ENCODE data around the gene MAPKAPK3. TPM values are rescaled to one million over a fixed set of nuclear protein-coding genes. Genes with fewer than 3 reads are reported as not detected.
A peak's percentile ranks its signal among the peaks of the same experiment; 100 is the strongest.

The MAPKAPK3 gene
- total RNA-seq, 1 donor from 2014 or later: 37.0 TPM

GRCh38 chr3:50652709-50653108 is 35.8 kb downstream of the MAPKAPK3 start:
- Mint-ChIP-seq H3K4me3 (no peak overlapping the region), H3K9me3 (no peaks in the 10 kb centered on the region), H3K36me3 (ENCODE audit: low read depth) (no peaks in the 10 kb centered on the region), H3K27ac (ENCODE audit: unreplicated experiment) (no peak overlapping the region), H3K4me1 (peaks cover 10% of the 10 kb centered on the region), H3K27me3 (ENCODE audit: low read depth) (no peaks in the 10 kb centered on the region)
- no peak for DNase-seq (ENCODE audit: low read depth, low spot score)
- TF ChIP-seq, protein P1, sequence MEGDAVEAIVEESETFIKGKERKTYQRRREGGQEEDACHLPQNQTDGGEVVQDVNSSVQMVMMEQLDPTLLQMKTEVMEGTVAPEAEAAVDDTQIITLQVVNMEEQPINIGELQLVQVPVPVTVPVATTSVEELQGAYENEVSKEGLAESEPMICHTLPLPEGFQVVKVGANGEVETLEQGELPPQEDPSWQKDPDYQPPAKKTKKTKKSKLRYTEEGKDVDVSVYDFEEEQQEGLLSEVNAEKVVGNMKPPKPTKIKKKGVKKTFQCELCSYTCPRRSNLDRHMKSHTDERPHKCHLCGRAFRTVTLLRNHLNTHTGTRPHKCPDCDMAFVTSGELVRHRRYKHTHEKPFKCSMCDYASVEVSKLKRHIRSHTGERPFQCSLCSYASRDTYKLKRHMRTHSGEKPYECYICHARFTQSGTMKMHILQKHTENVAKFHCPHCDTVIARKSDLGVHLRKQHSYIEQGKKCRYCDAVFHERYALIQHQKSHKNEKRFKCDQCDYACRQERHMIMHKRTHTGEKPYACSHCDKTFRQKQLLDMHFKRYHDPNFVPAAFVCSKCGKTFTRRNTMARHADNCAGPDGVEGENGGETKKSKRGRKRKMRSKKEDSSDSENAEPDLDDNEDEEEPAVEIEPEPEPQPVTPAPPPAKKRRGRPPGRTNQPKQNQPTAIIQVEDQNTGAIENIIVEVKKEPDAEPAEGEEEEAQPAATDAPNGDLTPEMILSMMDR (conservative IDR thresholded peaks at IDR 0.05): peak; percentile 46

DNA sequence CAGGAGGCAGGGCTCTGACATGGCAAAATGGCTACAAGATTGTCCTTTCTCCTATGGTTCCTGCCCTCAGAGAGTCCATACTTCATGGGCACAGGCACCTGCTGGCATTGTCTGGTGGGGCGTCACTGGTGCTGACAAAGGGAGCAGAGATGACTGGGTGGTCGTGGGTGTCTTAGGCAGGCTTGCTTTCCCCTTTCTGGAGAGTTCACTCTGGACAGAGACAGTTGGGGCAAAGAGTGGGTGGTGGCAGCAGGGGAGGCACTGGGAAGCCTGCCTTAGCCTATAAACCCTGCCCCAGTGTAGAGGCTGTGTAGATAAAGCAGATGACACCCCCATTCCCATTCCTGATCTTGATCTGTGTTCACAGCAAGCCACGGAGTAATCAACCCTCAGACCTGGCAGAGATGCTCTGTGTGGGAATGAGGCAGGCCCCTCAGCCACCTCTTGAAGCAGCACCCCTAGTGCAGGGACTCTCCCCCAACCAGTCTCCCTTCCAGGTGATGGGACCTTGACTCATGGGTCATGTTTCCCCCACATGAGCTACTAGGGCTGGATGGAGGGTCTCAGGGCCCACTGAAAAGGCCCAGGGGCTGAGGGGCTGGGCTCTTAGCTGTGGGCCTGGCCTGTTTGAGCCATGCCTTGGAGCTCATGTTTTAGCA is 37.1 kb downstream of the MAPKAPK3 start:
- no peak for DNase-seq (ENCODE audit: low read depth, low spot score)
- Mint-ChIP-seq H3K4me1 (peaks cover 4% of the 10 kb centered on the region), H3K9me3 (no peaks in the 10 kb centered on the region), H3K27ac (ENCODE audit: unreplicated experiment) (no peak overlapping the region), H3K4me3 (no peak overlapping the region), H3K36me3 (ENCODE audit: low read depth) (no peaks in the 10 kb centered on the region), H3K27me3 (ENCODE audit: low read depth) (no peaks in the 10 kb centered on the region)
- TF ChIP-seq, protein P1 (conservative IDR thresholded peaks at IDR 0.05): no peak

DNA sequence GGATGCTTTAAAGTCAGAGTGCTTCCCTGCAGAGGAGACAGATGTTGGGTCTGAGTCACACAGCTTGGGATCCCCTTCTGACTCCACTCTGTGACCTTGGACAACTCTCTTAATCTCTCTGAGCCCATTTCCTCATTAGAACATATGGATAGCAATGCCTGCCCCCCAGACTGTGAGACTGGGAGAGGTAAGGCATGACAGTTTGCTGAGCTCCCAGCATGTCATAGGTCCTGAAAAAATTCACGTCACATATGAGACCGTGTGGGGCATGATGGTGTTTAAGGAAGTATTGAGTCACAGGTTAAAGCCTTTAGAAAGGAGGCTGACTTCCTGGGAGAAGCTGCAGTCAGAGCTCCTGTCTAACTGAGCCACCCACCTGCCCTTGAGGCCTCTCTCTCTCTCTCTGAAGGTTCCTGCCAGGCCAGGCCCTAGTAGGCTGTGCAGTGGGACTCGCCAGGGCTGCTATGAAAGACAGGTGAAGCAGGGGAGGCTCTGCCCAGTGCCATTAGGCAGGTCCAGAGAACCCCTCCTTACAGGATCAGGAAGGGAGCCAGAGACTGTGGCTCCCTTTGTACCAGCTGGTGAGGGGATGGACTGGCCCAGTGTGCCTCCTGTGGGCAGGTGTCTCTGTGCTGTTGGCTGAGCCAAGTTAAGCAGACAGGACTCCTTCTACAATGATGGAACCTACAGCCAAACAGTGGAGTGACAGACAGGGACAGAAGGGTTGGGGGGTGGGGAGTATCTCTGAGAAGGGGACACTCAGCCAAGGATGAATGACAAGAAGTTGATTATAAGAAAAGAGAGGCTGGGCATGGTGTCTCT is 38.3 kb downstream of the MAPKAPK3 start:
- peaks cover 4% of the 10 kb centered on the region for H3K4me1 Mint-ChIP-seq
- DNase-seq (ENCODE audit: low read depth, low spot score): no peak
- H3K9me3 Mint-ChIP-seq: no peaks in the 10 kb centered on the region
- no peak overlapping the region for H3K4me3 Mint-ChIP-seq
- no peak overlapping the region for H3K27ac Mint-ChIP-seq (ENCODE audit: unreplicated experiment)
- TF ChIP-seq, protein P1 (conservative IDR thresholded peaks at IDR 0.05): no peak
- H3K27me3 Mint-ChIP-seq (ENCODE audit: low read depth): no peaks in the 10 kb centered on the region
- H3K36me3 Mint-ChIP-seq (ENCODE audit: low read depth): no peaks in the 10 kb centered on the region

GRCh38 chr3:50656417-50657195 is 39.7 kb downstream of the MAPKAPK3 start:
- Mint-ChIP-seq H3K4me1 (peaks cover 4% of the 10 kb centered on the region), H3K27me3 (ENCODE audit: low read depth) (no peaks in the 10 kb centered on the region), H3K36me3 (ENCODE audit: low read depth) (no peaks in the 10 kb centered on the region), H3K4me3 (no peak overlapping the region), H3K27ac (ENCODE audit: unreplicated experiment) (no peak overlapping the region), H3K9me3 (no peaks in the 10 kb centered on the region)
- no peak for DNase-seq (ENCODE audit: low read depth, low spot score)
- TF ChIP-seq, protein P1 (conservative IDR thresholded peaks at IDR 0.05): no peak

GRCh38 chr3:50657407-50657806 is 40.5 kb downstream of the MAPKAPK3 start:
- no peak overlapping the region for H3K4me3 Mint-ChIP-seq
- H3K36me3 Mint-ChIP-seq (ENCODE audit: low read depth): no peaks in the 10 kb centered on the region
- TF ChIP-seq, protein P1 (conservative IDR thresholded peaks at IDR 0.05): no peak
- no peaks in the 10 kb centered on the region for H3K4me1 Mint-ChIP-seq
- H3K27me3 Mint-ChIP-seq (ENCODE audit: low read depth): no peaks in the 10 kb centered on the region
- no peak for DNase-seq (ENCODE audit: low read depth, low spot score)
- H3K27ac Mint-ChIP-seq (ENCODE audit: unreplicated experiment): no peak overlapping the region
- H3K9me3 Mint-ChIP-seq: no peaks in the 10 kb centered on the region

All from neural crest cell (in vitro differentiated cells).